Epithelial cell of proximal tubule (primary cell): ENCODE data around the gene JDP2. TPM values are rescaled to one million over a fixed set of nuclear protein-coding genes. Genes with fewer than 3 reads are reported as not detected.

ENCODE experiments used
- DNase-seq: peaks from one replicate; pipeline ENCODE4 v3.0.0-alpha.2; 2011; ENCODE audit warnings: low read depth
- H3K4me3 ChIP-seq: 2 replicates; pipeline ENCODE4 v1.5.1; 2011; ENCODE audit warnings: low read depth, mild to moderate bottlenecking, low read length
- total RNA-seq: library from RNA; depleted of rRNA; stranded (reverse); fragments of >200 nt; gene quantifications from 2 replicates; pipeline ENCODE4 v1.2.3, GENCODE V29; 2015
- TF ChIP-seq, protein P1 (sequence below): conservative IDR thresholded peaks from 2 replicates; pipeline ENCODE4 v1.5.1; 2012; ENCODE audit warnings: low read depth, mild to moderate bottlenecking, low read length

Gene JDP2
- total RNA-seq, 1 donor from 2014 or later, result 16.6 TPM

DNA sequence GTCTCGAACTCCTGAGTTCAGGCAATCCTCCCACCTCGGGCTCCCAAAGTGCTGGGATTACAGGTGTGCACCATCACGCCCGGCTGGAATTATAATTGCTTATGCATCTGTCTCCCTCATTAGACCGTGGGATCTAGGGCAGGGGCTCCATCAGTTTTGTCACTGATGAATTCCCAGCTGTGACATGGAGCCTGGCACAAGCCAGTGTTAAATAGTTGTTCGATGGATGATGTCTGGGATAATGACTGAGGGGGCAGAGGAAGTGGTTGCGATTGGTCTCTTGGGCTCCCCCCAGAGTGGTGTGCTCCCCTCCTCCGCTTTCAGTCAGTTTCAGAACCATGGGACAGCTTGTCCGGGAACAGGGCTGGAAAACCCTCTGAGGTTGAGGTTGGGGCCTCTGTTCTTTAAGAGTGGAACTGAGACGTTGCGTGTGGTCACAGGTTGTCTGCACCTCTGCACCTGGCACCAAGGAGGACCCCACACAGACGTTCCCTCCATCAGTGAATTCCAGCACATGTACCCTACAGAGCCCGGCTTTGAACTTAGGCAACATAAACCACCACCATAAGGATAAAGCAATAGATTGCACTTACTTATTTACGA is 63.7 kb downstream of the JDP2 start:
- no peak for DNase-seq
- no peak overlapping the region for H3K4me3 ChIP-seq
- TF ChIP-seq, protein P1, sequence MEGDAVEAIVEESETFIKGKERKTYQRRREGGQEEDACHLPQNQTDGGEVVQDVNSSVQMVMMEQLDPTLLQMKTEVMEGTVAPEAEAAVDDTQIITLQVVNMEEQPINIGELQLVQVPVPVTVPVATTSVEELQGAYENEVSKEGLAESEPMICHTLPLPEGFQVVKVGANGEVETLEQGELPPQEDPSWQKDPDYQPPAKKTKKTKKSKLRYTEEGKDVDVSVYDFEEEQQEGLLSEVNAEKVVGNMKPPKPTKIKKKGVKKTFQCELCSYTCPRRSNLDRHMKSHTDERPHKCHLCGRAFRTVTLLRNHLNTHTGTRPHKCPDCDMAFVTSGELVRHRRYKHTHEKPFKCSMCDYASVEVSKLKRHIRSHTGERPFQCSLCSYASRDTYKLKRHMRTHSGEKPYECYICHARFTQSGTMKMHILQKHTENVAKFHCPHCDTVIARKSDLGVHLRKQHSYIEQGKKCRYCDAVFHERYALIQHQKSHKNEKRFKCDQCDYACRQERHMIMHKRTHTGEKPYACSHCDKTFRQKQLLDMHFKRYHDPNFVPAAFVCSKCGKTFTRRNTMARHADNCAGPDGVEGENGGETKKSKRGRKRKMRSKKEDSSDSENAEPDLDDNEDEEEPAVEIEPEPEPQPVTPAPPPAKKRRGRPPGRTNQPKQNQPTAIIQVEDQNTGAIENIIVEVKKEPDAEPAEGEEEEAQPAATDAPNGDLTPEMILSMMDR, result no peak

DNA sequence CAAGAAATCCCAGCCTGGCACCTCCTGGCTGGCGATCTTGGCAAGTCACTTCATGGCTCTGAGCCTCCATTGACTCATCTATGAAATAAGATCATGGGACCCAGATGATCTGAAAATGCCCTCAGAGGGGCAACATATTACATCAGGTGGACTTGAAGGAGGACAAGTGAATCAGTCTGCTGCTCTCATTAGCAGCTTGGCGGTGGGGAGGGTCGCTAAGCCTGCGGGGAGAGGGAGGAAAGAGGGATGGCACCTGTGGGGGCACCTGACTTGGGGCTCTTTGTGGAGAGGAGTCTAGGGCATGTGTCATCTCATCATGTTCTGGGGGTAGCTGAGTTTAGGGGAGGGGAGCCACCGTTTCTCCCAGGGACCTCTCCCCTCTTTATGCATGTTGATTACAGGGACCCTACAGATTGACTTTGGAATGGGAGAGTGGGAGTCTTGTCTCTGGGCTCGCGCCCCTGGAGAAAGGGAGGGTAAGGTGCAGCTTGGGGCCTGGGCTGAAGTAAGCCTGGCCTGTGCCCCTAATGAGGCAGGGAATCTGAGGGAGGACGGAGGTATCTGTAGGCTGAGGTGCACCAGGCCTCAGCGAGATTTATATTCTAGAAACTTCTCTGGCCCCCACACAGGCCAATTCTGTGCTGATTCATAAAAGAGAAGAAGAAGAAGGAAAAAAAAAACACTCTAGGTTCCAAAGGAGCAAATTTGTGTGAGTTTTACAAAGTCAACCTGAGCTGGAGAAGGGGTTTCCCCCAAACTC is 65.2 kb downstream of the JDP2 start:
- H3K4me3 ChIP-seq, result no peak overlapping the region
- TF ChIP-seq, protein P1, result no peak
- DNase-seq, result no peak

DNA sequence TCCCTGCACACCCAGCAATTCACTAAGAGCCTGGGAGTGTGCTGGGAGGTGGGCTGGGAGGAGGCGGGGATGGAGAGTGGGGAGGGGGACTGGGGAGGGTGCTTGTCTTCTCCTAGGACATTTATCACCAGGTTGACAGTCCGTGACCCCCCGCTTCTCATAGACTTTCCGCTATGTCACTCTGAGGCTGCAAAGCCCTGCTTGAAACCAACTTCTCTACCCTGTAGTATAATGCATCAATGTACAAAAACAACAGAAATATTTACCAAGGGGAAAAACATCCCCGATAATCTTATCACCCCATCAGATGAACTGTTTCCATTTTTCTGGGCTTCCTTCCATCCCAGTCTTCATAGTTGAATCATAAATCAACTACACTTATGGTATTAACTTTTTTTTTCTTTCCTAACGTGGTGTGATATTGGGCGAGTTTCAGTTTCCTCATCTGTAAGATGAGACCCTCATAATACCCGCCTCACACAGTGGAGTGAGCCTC is 65.8 kb downstream of the JDP2 start:
- no peak overlapping the region for H3K4me3 ChIP-seq
- no peak for DNase-seq
- TF ChIP-seq, protein P1, result no peak

DNA sequence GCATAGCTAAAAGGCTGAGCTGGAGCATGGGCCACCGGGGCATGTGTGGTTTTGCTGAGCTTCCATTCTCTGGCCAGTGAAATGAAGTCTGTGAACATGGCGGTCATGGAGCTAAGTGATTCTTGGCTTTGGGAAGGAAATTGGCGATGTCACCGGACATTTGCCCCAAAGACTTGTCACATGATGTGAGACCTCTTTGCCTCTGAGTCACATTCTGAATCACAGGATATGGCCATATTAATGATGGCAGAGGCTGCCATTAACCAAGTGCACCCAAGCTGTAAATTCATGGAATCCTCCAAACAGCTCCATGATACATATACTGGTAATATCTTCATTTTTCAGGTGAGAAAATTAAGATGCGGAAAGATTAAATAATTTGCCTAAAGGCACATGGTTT is 67.1 kb downstream of the JDP2 start:
- DNase-seq, result no peak
- H3K4me3 ChIP-seq, result no peak overlapping the region
- TF ChIP-seq, protein P1, result no peak

DNA sequence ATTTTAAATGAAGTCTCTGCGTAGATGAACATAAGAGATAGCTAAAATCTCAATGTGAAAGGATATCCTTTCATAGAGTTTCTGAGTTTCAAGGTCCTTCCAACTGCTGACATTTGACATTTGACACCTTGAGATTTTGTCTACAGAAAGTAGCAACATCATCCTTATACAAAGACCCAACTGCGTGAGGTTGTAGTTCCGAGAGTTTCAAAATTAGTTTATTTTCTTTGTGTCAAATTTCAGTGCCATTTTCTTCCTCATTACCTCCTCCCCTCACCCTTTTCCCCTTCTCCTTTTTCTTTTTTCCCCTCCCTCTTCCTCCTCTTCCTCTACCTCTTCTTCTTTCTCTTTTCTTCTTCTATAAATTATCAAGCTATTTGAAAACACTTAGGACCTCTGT is 67.6 kb downstream of the JDP2 start:
- TF ChIP-seq, protein P1, result no peak
- H3K4me3 ChIP-seq, result no peak overlapping the region
- no peak for DNase-seq

DNA sequence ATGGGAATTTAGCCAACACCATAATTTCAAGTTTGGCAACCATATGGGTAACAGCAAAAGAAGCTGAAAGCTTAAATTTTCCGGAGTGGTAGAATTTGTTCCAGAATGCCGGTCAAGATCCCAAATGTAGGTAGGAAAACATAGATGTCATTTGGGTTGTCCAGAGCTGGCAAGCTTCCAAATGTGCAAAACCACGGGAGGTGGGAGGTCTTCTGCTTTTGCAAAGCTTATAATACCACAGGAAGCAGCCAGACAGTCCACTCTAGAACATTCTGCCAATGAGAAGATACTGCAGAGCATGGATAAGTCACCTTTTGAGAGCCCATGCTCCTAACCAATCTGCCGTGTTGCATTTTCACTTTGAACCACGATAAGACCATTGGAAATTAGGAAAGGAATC is 68.1 kb downstream of the JDP2 start:
- H3K4me3 ChIP-seq, result no peak overlapping the region
- no peak for DNase-seq
- TF ChIP-seq, protein P1, result no peak
